ENCODE data around the gene ZNRD2. TPM values are rescaled to one million over a fixed set of nuclear protein-coding genes. Genes with fewer than 3 reads are reported as not detected.

Gene ZNRD2
- total and polyA plus RNA-seq, 2 of the 8 experiments (the other 6 are each of a cell fraction or from before 2014, with no cell fraction given), result 53.4 to 125 TPM

GRCh38 chr11:65555693-65556231 is 14.5 kb upstream of the ZNRD2 start:
- H3K27me3 ChIP-seq (replicated peaks in 1 of 4; ENCODE audit: control insufficient read depth in 3 of 4, extremely low read depth in 1 of 4, insufficient read depth in 3 of 4, low read length in 3 of 4), result peaks cover 0 to 34% (median 22%) of the 10 kb centered on the region in 4 experiments; a peak in 5 of 7 replicates
- no peak overlapping the region for H3K56ac ChIP-seq (replicated peaks; ENCODE audit: insufficient read length, low read depth, low read length)
- H3K4me3 ChIP-seq (ENCODE audit: extremely low read depth in 1 of 4, insufficient read depth in 2 of 4, low read depth in 3 of 4, low read length in 4 of 4), result no peak overlapping the region
- no peak for DNase-seq (ENCODE audit: low read depth in 1 of 2, low spot score in 2 of 2)
- H3K4ac ChIP-seq (replicated peaks; ENCODE audit: insufficient read length, low read depth, low read length), result no peak overlapping the region
- no peak overlapping the region for H4K5ac ChIP-seq (ENCODE audit: insufficient read length, low read depth, low read length)
- no peaks in the 10 kb centered on the region for H3K79me2 ChIP-seq (ENCODE audit: control insufficient read depth in 1 of 2, insufficient read depth in 2 of 2, low read length in 2 of 2)
- no peak for FAIRE-seq
- H3K36me3 ChIP-seq (ENCODE audit: control insufficient read depth in 2 of 4, insufficient read depth in 4 of 4, low read length in 3 of 4), result no peaks in the 10 kb centered on the region
- ChIA-PET POLR2A (ENCODE audit: partially characterized antibody) (interaction anchor here (1.0 to 1.2 kb wide), 3 partner anchors 15 to 23 kb away, joined by 3 read pairs; no protein-coding TSS in a partner anchor), CTCF (ENCODE audit: partially characterized antibody) (interaction anchor here (0.5 to 6.9 kb wide), 6 partner anchors 11 to 731 kb away, joined by 3 to 78 read pairs (median 3); partner anchors contain the start of gene FAM89B)
- H3K9ac ChIP-seq (replicated peaks in 1 of 4; ENCODE audit: extremely low read depth in 1 of 4, low read depth in 3 of 4, low read length in 3 of 4), result no peak overlapping the region
- no peak overlapping the region for H3K18ac ChIP-seq (ENCODE audit: extremely low read depth, low read length)
- H2AK5ac ChIP-seq (ENCODE audit: low read depth, low read length), result no peak overlapping the region
- H2BK15ac ChIP-seq (ENCODE audit: low read length), result no peak overlapping the region
- WGBS, 2 experiments (ENCODE audit: extremely low coverage in 1 of 2, insufficient coverage in 1 of 2, insufficient read length in 1 of 2, insufficient replicate concordance in 2 of 2, low coverage in 1 of 2, low lambda C conversion rate in 2 of 2, missing lambda C conversion rate in 1 of 2), result 73% methylated on average over 5 of the region's 6 CpGs; no CpG with 5 or more reads in 1 of the 2 experiments
- H2BK12ac ChIP-seq (ENCODE audit: low read depth, low read length), result 0 out of 2 replicates have a peak overlapping the region, but pooled peaks have one; percentile 42
- no peak overlapping the region for H3K14ac ChIP-seq (ENCODE audit: insufficient read length)
- no peak overlapping the region for H3K27ac ChIP-seq (ENCODE audit: low read depth, low read length)
- no peak overlapping the region for H4K8ac ChIP-seq (ENCODE audit: extremely low read depth, insufficient read depth, low read length)
- peaks cover 0 to 57% (median 44%) of the 10 kb centered on the region in 4 experiments; a peak in 6 of 7 replicates for H3K4me1 ChIP-seq (replicated peaks in 1 of 4; ENCODE audit: control insufficient read depth in 3 of 4, insufficient read depth in 4 of 4, low read length in 3 of 4)
- no peaks in the 10 kb centered on the region for H3K9me3 ChIP-seq (ENCODE audit: insufficient read depth in 2 of 2, low read depth in 1 of 2, low read length in 1 of 2)
- peaks cover 10% of the 10 kb centered on the region; the same call in 1 of the 2 replicates for H3K23me2 ChIP-seq (ENCODE audit: low read depth, low read length)
- H2BK120ac ChIP-seq (replicated peaks; ENCODE audit: low read depth, low read length), result no peak overlapping the region
- H4K20me1 ChIP-seq (replicated peaks in 1 of 2; ENCODE audit: control insufficient read depth in 1 of 2, insufficient read depth in 2 of 2, low read length in 2 of 2), result peaks cover 0 to 2% of the 10 kb centered on the region in 2 experiments
- H4K91ac ChIP-seq (replicated peaks; ENCODE audit: insufficient read length, low read length), result no peak overlapping the region
- H2BK5ac ChIP-seq (ENCODE audit: low read depth, low read length), result no peak overlapping the region
- no peak overlapping the region; a peak in 1 of 4 replicates for H3K4me2 ChIP-seq (ENCODE audit: insufficient read depth in 1 of 2, low read depth in 2 of 2, low read length in 2 of 2)
- no peak overlapping the region for H2BK20ac ChIP-seq (ENCODE audit: low read length)
- no peaks in the 10 kb centered on the region for H3K79me1 ChIP-seq (ENCODE audit: low read depth, low read length)
- no peak overlapping the region for H2AFZ ChIP-seq (ENCODE audit: low read length)
- H3K23ac ChIP-seq (ENCODE audit: insufficient read length), result no peak overlapping the region
- no peak for TF ChIP-seq KDM4A (IDR thresholded peaks at IDR 0.05; ENCODE audit: low read depth, low read length, severe bottlenecking)
- no peak for TF ChIP-seq CHD1 (IDR thresholded peaks at IDR 0.05; ENCODE audit: low read depth, low read length)
- TF ChIP-seq ASH2L (IDR thresholded peaks at IDR 0.05; ENCODE audit: low read length), result no peak
- TF ChIP-seq TAF7 (optimal IDR thresholded peaks at IDR 0.05; ENCODE audit: borderline replicate concordance, low read depth, low read length), result no peak
- no peak for TF ChIP-seq RAD21 (IDR thresholded peaks at IDR 0.05 in 1 of 2, conservative IDR thresholded peaks at IDR 0.05 in 1 of 2; ENCODE audit: low read depth in 2 of 2, low read length in 2 of 2)
- TF ChIP-seq SUZ12 (IDR thresholded peaks at IDR 0.05; ENCODE audit: low read length), result no peak
- no peak for TF ChIP-seq MAX (IDR thresholded peaks at IDR 0.05)
- no peak for TF ChIP-seq ATF3 (IDR thresholded peaks at IDR 0.05; ENCODE audit: insufficient read depth, low read depth, low read length)
- TF ChIP-seq CBX5 (IDR thresholded peaks at IDR 0.05; ENCODE audit: low read depth, low read length), result no peak
